Heart left ventricle (tissue), 13 donors: ENCODE measurements around the gene LAMC3.

Source experiments
- CTCF ChIP-seq, 12 donors: fragments of 200-600 bp; sonication (generic) in 4 of 12; IDR thresholded peaks; one replicate each; pipeline versions ENCODE4 v1.5.0 to v1.8.0; 2018 to 2022; ENCODE audit warnings: antibody characterized with exemption in 12 of 12, mild to moderate bottlenecking in 5 of 12
- POLR2A ChIP-seq, 2 donors: fragments of 450-650 bp; IDR thresholded peaks; one replicate each; pipeline ENCODE4 v1.6.1; 2017; ENCODE audit warnings: antibody characterized with exemption in 2 of 2, mild to moderate bottlenecking in 2 of 2, moderate library complexity in 2 of 2
- donor health status: ischemic (EF 13 %, LVEDD 7.1; RV severe dilation, severe dysfunction).
- donor health status: DM: no; HTN: yes; CAD: no.
- donor health status: DM: no; HTN: no; CAD: no.
- donor health status: ischemic (EF 25% LVEDD 6.9; RV normal size, moderate dysfunction).
- donor health status: ischemic (EF 25% LVEDD 5.7; RV mildly dilated, moderate dysfunction).
- donor health status: ischemic (EF 35%, LVEDD 5.7; RV mildly dilated, moderate dysfunction).
- donor health status: nonischemic (EF 11% LVEDD 7.7; RV severe dilation, severe dysfunction).
- donor health status: DM: yes; HTN: yes; CAD: no.
- donor health status: PGD.
- donor health status: ischemic (EF 29% LVEDD 5.4; RV normal size, mild dysfunction).
- donor health status: nonischemic (EF 23%, LVEDD 6.1; RV moderate dilation, normal function).

GRCh38 chr9:130988905-130989304 is 20.1 kb upstream of the LAMC3 start:
- no peak for TF ChIP-seq CTCF (IDR thresholded peaks at IDR 0.05)
- TF ChIP-seq POLR2A (IDR thresholded peaks at IDR 0.05), result no peak
